ENCODE measurements around the gene RAB4A.

Gene RAB4A

DNA sequence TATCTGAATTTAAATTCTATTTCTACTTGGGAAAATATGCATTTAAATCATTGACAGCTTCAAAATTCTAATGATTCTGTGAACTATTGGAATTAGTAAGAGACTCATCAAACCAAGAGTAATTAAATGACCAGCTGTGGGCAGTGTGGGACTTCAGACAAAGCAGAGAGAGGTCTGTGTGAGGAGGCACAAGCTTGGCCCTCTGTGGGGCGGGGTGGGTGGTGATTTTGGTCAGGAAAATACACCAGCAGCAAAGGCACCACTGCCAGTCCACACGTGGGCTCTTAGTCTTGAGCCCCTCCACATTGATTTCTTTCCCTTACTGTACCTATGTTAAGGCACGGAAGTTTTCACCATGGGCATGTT lies 39.2 kb upstream of the RAB4A start:
- no peak for DNase-seq (ENCODE audit: low read depth)
- H3K4me3 ChIP-seq (ENCODE audit: low read length): no peak overlapping the region
- TF ChIP-seq, protein P1, sequence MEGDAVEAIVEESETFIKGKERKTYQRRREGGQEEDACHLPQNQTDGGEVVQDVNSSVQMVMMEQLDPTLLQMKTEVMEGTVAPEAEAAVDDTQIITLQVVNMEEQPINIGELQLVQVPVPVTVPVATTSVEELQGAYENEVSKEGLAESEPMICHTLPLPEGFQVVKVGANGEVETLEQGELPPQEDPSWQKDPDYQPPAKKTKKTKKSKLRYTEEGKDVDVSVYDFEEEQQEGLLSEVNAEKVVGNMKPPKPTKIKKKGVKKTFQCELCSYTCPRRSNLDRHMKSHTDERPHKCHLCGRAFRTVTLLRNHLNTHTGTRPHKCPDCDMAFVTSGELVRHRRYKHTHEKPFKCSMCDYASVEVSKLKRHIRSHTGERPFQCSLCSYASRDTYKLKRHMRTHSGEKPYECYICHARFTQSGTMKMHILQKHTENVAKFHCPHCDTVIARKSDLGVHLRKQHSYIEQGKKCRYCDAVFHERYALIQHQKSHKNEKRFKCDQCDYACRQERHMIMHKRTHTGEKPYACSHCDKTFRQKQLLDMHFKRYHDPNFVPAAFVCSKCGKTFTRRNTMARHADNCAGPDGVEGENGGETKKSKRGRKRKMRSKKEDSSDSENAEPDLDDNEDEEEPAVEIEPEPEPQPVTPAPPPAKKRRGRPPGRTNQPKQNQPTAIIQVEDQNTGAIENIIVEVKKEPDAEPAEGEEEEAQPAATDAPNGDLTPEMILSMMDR (conservative IDR thresholded peaks at IDR 0.05; ENCODE audit: low read depth, low read length): no peak

- DNase-seq (ENCODE audit: low read depth): no peak
- no peak overlapping the region for H3K4me3 ChIP-seq (ENCODE audit: low read length)
- TF ChIP-seq, protein P1 (conservative IDR thresholded peaks at IDR 0.05; ENCODE audit: low read depth, low read length): no peak
Observed at GRCh38 chr1:229234870-229235472, 35.9 kb upstream of the RAB4A start.

GRCh38 chr1:229237320-229237719 lies 33.6 kb upstream of the RAB4A start:
- H3K4me3 ChIP-seq (ENCODE audit: low read length): no peak overlapping the region
- DNase-seq (ENCODE audit: low read depth): no peak
- TF ChIP-seq, protein P1 (conservative IDR thresholded peaks at IDR 0.05; ENCODE audit: low read depth, low read length): no peak

GRCh38 chr1:229238231-229238630 lies 32.7 kb upstream of the RAB4A start:
- H3K4me3 ChIP-seq (ENCODE audit: low read length): no peak overlapping the region
- DNase-seq (ENCODE audit: low read depth): no peak
- TF ChIP-seq, protein P1 (conservative IDR thresholded peaks at IDR 0.05; ENCODE audit: low read depth, low read length): no peak

DNA sequence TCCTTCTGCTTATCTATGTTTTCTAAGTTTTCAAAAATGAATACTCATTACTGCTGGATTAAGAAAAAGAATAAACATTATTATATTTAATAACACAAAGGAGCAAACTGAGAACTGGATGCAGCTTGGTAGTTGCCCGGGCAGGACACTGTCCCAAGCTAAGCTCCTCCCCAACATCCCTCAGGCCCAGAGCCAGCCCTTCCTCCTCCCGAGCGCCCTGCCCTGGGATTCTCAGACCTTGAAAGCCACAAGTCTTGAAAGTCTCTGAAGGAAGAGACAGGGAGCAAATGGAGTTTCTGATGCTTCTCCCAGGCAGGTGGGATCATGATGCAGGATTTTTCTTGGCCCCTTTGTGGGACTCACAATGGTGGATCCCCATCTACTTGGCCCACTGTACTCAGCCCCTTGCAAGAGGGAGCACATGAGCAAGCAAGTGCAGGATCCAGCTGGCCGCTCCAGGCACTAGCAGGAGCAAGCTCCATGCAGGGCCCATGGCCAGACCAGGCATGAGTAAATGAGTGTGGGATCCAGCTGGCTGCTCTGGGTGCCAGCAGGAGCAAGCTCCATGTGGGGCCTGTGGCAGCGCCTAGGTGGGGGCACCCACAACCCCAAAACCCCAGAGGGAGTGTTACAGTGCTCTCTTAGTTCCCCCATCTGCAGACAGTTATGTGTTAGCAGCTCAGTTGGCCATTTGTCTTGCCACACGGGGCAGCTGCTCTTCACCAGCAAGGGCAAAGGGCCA lies 32.1 kb upstream of the RAB4A start:
- no peak overlapping the region for H3K4me3 ChIP-seq (ENCODE audit: low read length)
- no peak for DNase-seq (ENCODE audit: low read depth)
- TF ChIP-seq, protein P1 (conservative IDR thresholded peaks at IDR 0.05; ENCODE audit: low read depth, low read length): no peak

- no peak for DNase-seq (ENCODE audit: low read depth)
- TF ChIP-seq, protein P1 (conservative IDR thresholded peaks at IDR 0.05; ENCODE audit: low read depth, low read length): no peak
- no peak overlapping the region for H3K4me3 ChIP-seq (ENCODE audit: low read length)
Observed at GRCh38 chr1:229240532-229240931, 30.4 kb upstream of the RAB4A start.

DNA sequence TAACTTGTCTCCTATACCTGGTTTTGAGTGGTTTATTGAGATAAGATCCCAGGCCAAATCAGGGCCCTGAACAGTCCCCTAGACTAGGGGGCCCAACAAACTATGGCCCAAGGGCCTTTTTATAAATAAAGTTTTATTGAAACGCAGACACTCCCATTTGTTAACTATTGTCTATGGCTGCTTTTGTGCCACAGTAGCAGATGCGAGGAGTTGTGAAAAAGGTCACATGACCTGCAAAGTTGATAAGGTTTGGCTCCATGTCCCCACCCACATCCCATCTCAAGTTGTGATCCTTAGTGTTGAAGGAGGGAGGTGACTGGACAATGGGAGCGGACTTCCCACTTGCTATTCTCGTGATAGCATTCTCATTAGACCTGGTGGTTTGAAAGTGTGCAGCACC lies 29.5 kb upstream of the RAB4A start:
- TF ChIP-seq, protein P1 (conservative IDR thresholded peaks at IDR 0.05; ENCODE audit: low read depth, low read length): no peak
- H3K4me3 ChIP-seq (ENCODE audit: low read length): no peak overlapping the region
- no peak for DNase-seq (ENCODE audit: low read depth)
